Measurements from ENCODE around the gene LRRK1. TPM values are rescaled to one million over a fixed set of nuclear protein-coding genes. Genes with fewer than 3 reads are reported as not detected.

The LRRK1 gene
- total and polyA plus RNA-seq, 2 experiments from 2014 or later, result 2.6 to 4.5 TPM

DNA sequence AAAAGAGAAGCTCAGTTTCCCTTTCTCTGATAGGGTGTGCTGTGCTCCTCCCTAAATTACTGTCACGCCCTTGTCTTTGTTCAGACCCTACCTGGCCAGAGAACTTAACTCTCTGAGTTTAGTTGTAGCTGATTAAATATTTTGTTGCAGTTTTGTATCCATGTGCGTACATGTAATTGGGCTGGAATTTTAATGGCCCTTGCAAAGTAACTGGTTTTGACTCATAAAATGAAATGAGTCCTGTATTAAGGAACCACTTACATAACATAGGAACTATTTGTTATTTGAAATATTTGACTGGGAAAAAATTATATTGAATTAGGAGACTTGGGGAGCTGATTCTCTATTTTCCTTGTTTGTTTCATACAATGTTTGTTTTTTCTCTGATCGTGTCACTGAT is 80.2 kb downstream of the LRRK1 start:
- no peak for ATAC-seq
- Histone ChIP-seq H3K27me3 (ENCODE audit: insufficient read depth) (no peaks in the 10 kb centered on the region), H2AFZ (no peak overlapping the region), H3K9me2 (ENCODE audit: insufficient read depth) (peaks cover 8% of the 10 kb centered on the region; the same call in 1 of the 2 replicates), H3K79me2 (replicated peaks; ENCODE audit: insufficient read depth) (no peaks in the 10 kb centered on the region), H3K4me2 (no peak overlapping the region), H3K4me3 (no peak overlapping the region), H3K4me1 (ENCODE audit: insufficient read depth) (peaks cover 10% of the 10 kb centered on the region; the same call in 1 of the 2 replicates), H3K36me3 (ENCODE audit: insufficient read depth) (no peaks in the 10 kb centered on the region), H4K20me1 (replicated peaks; ENCODE audit: insufficient read depth) (no peaks in the 10 kb centered on the region), H3K27ac (ENCODE audit: low read depth) (no peak overlapping the region), H3F3A (replicated peaks; ENCODE audit: low read depth) (no peaks in the 10 kb centered on the region)
- DNase-seq (ENCODE audit: low spot score), result no peak
- H3K4me1 Mint-ChIP-seq, result peaks cover 25% of the 10 kb centered on the region
- no peak overlapping the region for H3K4me3 Mint-ChIP-seq
- TF ChIP-seq, protein P1, sequence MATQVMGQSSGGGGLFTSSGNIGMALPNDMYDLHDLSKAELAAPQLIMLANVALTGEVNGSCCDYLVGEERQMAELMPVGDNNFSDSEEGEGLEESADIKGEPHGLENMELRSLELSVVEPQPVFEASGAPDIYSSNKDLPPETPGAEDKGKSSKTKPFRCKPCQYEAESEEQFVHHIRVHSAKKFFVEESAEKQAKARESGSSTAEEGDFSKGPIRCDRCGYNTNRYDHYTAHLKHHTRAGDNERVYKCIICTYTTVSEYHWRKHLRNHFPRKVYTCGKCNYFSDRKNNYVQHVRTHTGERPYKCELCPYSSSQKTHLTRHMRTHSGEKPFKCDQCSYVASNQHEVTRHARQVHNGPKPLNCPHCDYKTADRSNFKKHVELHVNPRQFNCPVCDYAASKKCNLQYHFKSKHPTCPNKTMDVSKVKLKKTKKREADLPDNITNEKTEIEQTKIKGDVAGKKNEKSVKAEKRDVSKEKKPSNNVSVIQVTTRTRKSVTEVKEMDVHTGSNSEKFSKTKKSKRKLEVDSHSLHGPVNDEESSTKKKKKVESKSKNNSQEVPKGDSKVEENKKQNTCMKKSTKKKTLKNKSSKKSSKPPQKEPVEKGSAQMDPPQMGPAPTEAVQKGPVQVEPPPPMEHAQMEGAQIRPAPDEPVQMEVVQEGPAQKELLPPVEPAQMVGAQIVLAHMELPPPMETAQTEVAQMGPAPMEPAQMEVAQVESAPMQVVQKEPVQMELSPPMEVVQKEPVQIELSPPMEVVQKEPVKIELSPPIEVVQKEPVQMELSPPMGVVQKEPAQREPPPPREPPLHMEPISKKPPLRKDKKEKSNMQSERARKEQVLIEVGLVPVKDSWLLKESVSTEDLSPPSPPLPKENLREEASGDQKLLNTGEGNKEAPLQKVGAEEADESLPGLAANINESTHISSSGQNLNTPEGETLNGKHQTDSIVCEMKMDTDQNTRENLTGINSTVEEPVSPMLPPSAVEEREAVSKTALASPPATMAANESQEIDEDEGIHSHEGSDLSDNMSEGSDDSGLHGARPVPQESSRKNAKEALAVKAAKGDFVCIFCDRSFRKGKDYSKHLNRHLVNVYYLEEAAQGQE (IDR thresholded peaks at IDR 0.05; ENCODE audit: unreplicated experiment), result no peak
- TF ChIP-seq, protein P2, sequence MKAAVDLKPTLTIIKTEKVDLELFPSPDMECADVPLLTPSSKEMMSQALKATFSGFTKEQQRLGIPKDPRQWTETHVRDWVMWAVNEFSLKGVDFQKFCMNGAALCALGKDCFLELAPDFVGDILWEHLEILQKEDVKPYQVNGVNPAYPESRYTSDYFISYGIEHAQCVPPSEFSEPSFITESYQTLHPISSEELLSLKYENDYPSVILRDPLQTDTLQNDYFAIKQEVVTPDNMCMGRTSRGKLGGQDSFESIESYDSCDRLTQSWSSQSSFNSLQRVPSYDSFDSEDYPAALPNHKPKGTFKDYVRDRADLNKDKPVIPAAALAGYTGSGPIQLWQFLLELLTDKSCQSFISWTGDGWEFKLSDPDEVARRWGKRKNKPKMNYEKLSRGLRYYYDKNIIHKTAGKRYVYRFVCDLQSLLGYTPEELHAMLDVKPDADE (IDR thresholded peaks at IDR 0.05), result no peak
- TF ChIP-seq NANOG (IDR thresholded peaks at IDR 0.05; ENCODE audit: borderline replicate concordance) (no peak), CREB1 (CRISPR knock-in tag; IDR thresholded peaks at IDR 0.05; ENCODE audit: low read depth) (no peak), ZNF114 (CRISPR knock-in tag; IDR thresholded peaks at IDR 0.05) (no peak), STAT1 (IDR thresholded peaks at IDR 0.05; ENCODE audit: unreplicated experiment) (no peak), POLR2AphosphoS5 (IDR thresholded peaks at IDR 0.05; ENCODE audit: low read depth) (no peak), ZNF331 (CRISPR knock-in tag; IDR thresholded peaks at IDR 0.05; ENCODE audit: low read depth) (no peak), EZH2 (IDR thresholded peaks at IDR 0.05; ENCODE audit: low read depth, unreplicated experiment) (no peak), EZH2phosphoT487 (IDR thresholded peaks at IDR 0.05; ENCODE audit: unreplicated experiment) (no peak), JUNB (IDR thresholded peaks at IDR 0.05; ENCODE audit: unreplicated experiment) (no peak)
- TF ChIP-seq, protein P3, sequence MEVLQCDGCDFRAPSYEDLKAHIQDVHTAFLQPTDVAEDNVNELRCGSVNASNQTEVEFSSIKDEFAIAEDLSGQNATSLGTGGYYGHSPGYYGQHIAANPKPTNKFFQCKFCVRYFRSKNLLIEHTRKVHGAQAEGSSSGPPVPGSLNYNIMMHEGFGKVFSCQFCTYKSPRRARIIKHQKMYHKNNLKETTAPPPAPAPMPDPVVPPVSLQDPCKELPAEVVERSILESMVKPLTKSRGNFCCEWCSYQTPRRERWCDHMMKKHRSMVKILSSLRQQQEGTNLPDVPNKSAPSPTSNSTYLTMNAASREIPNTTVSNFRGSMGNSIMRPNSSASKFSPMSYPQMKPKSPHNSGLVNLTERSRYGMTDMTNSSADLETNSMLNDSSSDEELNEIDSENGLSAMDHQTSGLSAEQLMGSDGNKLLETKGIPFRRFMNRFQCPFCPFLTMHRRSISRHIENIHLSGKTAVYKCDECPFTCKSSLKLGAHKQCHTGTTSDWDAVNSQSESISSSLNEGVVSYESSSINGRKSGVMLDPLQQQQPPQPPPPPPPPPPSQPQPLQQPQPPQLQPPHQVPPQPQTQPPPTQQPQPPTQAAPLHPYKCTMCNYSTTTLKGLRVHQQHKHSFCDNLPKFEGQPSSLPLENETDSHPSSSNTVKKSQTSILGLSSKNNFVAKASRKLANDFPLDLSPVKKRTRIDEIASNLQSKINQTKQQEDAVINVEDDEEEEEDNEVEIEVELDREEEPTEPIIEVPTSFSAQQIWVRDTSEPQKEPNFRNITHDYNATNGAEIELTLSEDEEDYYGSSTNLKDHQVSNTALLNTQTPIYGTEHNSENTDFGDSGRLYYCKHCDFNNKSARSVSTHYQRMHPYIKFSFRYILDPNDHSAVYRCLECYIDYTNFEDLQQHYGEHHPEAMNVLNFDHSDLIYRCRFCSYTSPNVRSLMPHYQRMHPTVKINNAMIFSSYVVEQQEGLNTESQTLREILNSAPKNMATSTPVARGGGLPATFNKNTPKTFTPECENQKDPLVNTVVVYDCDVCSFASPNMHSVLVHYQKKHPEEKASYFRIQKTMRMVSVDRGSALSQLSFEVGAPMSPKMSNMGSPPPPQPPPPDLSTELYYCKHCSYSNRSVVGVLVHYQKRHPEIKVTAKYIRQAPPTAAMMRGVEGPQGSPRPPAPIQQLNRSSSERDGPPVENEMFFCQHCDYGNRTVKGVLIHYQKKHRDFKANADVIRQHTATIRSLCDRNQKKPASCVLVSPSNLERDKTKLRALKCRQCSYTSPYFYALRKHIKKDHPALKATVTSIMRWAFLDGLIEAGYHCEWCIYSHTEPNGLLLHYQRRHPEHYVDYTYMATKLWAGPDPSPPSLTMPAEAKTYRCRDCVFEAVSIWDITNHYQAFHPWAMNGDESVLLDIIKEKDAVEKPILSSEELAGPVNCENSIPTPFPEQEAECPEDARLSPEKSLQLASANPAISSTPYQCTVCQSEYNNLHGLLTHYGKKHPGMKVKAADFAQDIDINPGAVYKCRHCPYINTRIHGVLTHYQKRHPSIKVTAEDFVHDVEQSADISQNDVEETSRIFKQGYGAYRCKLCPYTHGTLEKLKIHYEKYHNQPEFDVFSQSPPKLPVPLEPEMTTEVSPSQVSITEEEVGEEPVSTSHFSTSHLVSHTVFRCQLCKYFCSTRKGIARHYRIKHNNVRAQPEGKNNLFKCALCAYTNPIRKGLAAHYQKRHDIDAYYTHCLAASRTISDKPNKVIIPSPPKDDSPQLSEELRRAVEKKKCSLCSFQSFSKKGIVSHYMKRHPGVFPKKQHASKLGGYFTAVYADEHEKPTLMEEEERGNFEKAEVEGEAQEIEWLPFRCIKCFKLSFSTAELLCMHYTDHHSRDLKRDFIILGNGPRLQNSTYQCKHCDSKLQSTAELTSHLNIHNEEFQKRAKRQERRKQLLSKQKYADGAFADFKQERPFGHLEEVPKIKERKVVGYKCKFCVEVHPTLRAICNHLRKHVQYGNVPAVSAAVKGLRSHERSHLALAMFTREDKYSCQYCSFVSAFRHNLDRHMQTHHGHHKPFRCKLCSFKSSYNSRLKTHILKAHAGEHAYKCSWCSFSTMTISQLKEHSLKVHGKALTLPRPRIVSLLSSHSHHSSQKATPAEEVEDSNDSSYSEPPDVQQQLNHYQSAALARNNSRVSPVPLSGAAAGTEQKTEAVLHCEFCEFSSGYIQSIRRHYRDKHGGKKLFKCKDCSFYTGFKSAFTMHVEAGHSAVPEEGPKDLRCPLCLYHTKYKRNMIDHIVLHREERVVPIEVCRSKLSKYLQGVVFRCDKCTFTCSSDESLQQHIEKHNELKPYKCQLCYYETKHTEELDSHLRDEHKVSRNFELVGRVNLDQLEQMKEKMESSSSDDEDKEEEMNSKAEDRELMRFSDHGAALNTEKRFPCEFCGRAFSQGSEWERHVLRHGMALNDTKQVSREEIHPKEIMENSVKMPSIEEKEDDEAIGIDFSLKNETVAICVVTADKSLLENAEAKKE (CRISPR knock-in tag; IDR thresholded peaks at IDR 0.05), result no peak
- TF ChIP-seq, protein P4, sequence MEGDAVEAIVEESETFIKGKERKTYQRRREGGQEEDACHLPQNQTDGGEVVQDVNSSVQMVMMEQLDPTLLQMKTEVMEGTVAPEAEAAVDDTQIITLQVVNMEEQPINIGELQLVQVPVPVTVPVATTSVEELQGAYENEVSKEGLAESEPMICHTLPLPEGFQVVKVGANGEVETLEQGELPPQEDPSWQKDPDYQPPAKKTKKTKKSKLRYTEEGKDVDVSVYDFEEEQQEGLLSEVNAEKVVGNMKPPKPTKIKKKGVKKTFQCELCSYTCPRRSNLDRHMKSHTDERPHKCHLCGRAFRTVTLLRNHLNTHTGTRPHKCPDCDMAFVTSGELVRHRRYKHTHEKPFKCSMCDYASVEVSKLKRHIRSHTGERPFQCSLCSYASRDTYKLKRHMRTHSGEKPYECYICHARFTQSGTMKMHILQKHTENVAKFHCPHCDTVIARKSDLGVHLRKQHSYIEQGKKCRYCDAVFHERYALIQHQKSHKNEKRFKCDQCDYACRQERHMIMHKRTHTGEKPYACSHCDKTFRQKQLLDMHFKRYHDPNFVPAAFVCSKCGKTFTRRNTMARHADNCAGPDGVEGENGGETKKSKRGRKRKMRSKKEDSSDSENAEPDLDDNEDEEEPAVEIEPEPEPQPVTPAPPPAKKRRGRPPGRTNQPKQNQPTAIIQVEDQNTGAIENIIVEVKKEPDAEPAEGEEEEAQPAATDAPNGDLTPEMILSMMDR (conservative IDR thresholded peaks at IDR 0.05; ENCODE audit: low read depth in 2 of 2), result no peak
- H3K27me3 Mint-ChIP-seq (ENCODE audit: insufficient read depth, low read depth, poor library complexity), result peaks cover 3% of the 10 kb centered on the region
- H3K9me3 Mint-ChIP-seq, result peaks cover 10% of the 10 kb centered on the region
- H3K27ac Mint-ChIP-seq, result no peak overlapping the region
- H3K36me3 Mint-ChIP-seq (ENCODE audit: low read depth), result 0 out of 3 replicates have a peak, but pooled peaks cover 6% of the 10 kb centered on the region

Measured in GM23338 (cell line).